ENCODE measurements around the gene ATP6AP1.

Gene ATP6AP1

GRCh38 chrX:154445776-154446175, 17.3 kb downstream of the ATP6AP1 start:
- TF ChIP-seq CTCF (IDR thresholded peaks at IDR 0.05; ENCODE audit: insufficient read depth, low read depth, low read length, missing control alignments), result no peak
- no peak overlapping the region for H3K4me3 ChIP-seq (ENCODE audit: low read length)
- no peak for DNase-seq (ENCODE audit: low read depth)

GRCh38 chrX:154446430-154446829, 18.0 kb downstream of the ATP6AP1 start:
- no peak overlapping the region for H3K4me3 ChIP-seq (ENCODE audit: low read length)
- no peak for TF ChIP-seq CTCF (IDR thresholded peaks at IDR 0.05; ENCODE audit: insufficient read depth, low read depth, low read length, missing control alignments)
- DNase-seq (ENCODE audit: low read depth), result no peak

- H3K4me3 ChIP-seq (ENCODE audit: low read length), result no peak overlapping the region
- no peak for DNase-seq (ENCODE audit: low read depth)
- TF ChIP-seq CTCF (IDR thresholded peaks at IDR 0.05; ENCODE audit: insufficient read depth, low read depth, low read length, missing control alignments), result no peak
These were observed 20.0 kb downstream of the ATP6AP1 start for GRCh38 chrX:154448484-154448883.

GRCh38 chrX:154449618-154450017, 21.1 kb downstream of the ATP6AP1 start:
- H3K4me3 ChIP-seq (ENCODE audit: low read length), result no peak overlapping the region
- TF ChIP-seq CTCF (IDR thresholded peaks at IDR 0.05; ENCODE audit: insufficient read depth, low read depth, low read length, missing control alignments), result no peak
- DNase-seq (ENCODE audit: low read depth), result no peak

- no peak for DNase-seq (ENCODE audit: low read depth)
- TF ChIP-seq CTCF (IDR thresholded peaks at IDR 0.05; ENCODE audit: insufficient read depth, low read depth, low read length, missing control alignments), result no peak
- H3K4me3 ChIP-seq (ENCODE audit: low read length), result no peak overlapping the region
These were observed 21.8 kb downstream of the ATP6AP1 start for GRCh38 chrX:154450312-154450711.

GRCh38 chrX:154452823-154453222, 24.3 kb downstream of the ATP6AP1 start:
- H3K4me3 ChIP-seq (ENCODE audit: low read length), result no peak overlapping the region
- no peak for DNase-seq (ENCODE audit: low read depth)
- no peak for TF ChIP-seq CTCF (IDR thresholded peaks at IDR 0.05; ENCODE audit: insufficient read depth, low read depth, low read length, missing control alignments)

GRCh38 chrX:154457491-154458115, 29.1 kb downstream of the ATP6AP1 start:
- H3K4me3 ChIP-seq (ENCODE audit: low read length), result peak overlapping the region; percentile 29
- peak; percentile 72 for DNase-seq (ENCODE audit: low read depth)
- no peak for TF ChIP-seq CTCF (IDR thresholded peaks at IDR 0.05; ENCODE audit: insufficient read depth, low read depth, low read length, missing control alignments)

Measured in epithelial cell of esophagus (primary cell).